ENCODE measurements around the gene JOSD1.
A peak's percentile ranks its signal among the peaks of the same experiment; 100 is the strongest.

The JOSD1 gene

DNA sequence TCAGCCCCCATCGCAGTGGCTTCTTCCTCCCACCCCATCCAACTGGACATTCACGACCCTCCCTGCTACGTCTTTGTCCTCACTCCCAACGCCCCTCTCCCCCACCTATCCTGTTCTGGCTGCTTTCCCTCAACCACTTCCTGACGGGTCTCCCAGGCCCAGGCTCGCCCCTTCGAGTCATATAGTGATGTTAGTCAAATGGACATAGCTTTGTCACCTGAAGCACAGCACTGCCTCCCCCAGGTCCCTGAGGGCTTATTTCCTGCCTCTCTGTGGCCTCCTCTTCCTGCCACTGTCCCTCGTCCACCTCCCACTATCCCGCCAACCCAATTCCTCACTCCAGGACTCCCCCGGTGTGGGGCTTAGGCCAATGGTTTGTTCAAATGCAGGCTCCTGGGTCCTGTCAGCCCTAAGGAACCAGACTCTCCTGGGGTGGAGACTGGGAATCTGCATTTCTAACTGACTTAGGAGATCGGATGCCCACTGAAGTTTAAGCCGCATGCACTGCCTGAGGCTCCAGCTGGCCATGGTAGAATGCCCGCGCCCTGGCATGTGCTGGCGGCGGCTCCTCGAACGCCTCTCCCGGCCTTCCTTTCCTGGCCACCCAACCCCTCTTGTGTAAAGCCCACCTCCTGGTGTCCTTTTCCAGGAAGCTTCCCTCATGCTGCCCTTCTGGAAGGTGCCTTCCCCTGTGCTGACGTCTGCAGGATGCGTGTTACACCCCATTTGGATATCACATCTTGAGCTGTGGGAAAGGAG lies 36.7 kb upstream of the JOSD1 start:
- DNase-seq (ENCODE audit: low read depth), result no peak
- H3K4me3 ChIP-seq (ENCODE audit: low read length), result no peak overlapping the region
- TF ChIP-seq, protein P1, sequence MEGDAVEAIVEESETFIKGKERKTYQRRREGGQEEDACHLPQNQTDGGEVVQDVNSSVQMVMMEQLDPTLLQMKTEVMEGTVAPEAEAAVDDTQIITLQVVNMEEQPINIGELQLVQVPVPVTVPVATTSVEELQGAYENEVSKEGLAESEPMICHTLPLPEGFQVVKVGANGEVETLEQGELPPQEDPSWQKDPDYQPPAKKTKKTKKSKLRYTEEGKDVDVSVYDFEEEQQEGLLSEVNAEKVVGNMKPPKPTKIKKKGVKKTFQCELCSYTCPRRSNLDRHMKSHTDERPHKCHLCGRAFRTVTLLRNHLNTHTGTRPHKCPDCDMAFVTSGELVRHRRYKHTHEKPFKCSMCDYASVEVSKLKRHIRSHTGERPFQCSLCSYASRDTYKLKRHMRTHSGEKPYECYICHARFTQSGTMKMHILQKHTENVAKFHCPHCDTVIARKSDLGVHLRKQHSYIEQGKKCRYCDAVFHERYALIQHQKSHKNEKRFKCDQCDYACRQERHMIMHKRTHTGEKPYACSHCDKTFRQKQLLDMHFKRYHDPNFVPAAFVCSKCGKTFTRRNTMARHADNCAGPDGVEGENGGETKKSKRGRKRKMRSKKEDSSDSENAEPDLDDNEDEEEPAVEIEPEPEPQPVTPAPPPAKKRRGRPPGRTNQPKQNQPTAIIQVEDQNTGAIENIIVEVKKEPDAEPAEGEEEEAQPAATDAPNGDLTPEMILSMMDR (conservative IDR thresholded peaks at IDR 0.05; ENCODE audit: low read depth, low read length), result no peak

DNA sequence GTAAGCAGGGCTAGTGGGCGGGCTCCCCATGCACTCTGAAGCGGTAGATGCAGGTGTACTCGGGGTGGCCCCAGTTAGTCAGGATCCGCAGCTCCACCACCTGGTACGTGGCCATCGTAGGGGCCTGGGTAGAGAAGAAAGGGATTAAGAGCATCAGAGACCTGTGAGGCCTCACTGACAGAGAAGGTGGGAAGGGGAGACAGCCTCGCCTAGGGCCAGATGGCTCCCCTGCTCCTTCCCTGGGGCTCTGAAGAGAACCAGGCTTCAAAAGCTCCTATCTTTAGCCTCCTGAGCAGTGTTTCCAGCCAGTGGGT lies 35.5 kb upstream of the JOSD1 start:
- TF ChIP-seq, protein P1 (conservative IDR thresholded peaks at IDR 0.05; ENCODE audit: low read depth, low read length), result no peak
- no peak for DNase-seq (ENCODE audit: low read depth)

DNA sequence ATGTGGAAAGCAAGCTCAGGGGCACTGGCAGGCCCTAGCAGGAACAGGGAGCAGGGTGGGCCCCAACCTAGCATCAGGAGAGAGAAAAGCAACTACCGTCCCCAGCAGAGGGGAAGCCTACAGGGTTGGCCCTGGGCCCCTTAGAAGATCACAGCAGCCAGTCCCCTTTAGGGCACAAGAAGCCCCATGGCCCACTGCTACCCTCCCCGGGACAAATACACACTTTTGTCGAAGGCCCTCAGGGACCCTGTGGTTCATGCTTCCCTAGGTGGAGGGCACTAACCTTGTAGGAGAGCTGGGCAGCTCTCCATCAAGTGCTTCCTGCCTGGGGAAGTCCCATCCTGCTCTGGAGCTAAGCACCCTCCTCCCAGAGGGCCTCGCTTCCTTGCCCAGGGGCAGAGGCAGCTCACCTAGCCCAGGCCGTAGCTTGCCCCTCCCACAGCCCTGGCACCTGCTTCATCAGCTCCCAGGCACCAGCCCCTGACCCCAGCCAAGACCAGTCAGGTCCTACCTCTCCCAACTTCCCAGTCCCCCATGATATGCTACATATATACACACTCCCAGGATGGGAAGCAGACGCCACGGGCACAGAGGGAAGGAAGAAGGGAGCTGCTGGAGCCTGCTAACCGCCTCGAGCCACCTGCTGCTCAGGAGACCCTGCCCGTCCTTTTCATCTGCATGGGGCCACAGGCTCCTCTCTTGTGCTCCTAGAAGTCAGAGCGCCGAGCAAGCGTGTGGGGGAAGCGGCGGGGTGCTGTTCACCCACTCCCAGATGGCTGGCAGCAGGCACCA lies 34.9 kb upstream of the JOSD1 start:
- TF ChIP-seq, protein P1 (conservative IDR thresholded peaks at IDR 0.05; ENCODE audit: low read depth, low read length), result no peak
- H3K4me3 ChIP-seq (ENCODE audit: low read length), result no peak overlapping the region
- no peak for DNase-seq (ENCODE audit: low read depth)

More for the DNA sequence above, 35.5 kb upstream of the JOSD1 start:
- no peak overlapping the region for H3K4me3 ChIP-seq (ENCODE audit: low read length)

DNA sequence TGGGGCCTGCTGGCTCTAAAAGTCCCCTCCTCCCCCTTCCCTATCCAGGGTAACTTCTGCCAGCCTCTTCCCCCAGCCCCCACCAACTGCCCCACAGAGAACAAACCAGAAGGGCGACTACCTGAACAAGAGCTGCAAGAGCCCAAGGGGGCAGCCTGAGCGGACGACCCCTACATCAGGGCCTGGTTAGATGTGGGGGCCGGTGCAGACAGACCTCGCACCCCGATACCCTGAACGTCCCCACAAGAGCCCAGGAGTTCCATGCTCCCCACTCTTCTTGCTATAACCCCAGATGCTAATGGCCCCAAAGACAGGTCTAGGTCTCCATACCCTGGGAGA lies 34.4 kb upstream of the JOSD1 start:
- TF ChIP-seq, protein P1 (conservative IDR thresholded peaks at IDR 0.05; ENCODE audit: low read depth, low read length), result no peak
- H3K4me3 ChIP-seq (ENCODE audit: low read length), result no peak overlapping the region

DNA sequence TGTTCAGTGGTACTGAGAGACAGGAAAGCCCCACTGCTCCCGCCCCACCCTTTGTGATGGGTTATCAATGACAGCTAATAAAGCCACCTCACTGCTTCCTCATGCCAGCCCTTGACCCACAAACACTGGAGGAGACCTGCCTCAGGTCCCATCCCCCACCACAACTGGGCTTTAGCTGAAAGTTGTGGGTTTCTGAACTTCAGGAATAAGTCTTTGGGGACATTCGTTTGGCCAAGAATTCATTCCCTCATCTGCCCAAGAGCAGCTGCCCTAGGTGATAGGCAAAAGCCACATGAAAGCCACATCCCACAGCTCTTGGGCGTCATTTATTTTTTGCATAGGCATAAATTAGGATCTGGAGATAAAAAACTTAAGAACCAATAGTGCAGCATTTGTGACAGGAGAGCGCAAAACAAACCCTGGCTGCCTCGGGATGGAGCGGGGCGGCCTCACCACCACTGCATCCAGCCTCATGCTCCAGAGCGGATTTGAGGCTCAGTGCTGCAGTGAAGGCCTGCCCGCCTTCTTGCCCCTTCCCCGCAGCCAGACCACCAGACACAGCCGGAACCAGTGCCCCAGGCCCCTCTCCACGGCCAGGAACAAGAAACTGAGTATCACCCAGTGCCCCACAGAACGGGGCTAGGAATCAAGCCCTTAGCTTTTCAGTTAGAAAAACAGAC lies 33.8 kb upstream of the JOSD1 start:
- TF ChIP-seq, protein P1 (conservative IDR thresholded peaks at IDR 0.05; ENCODE audit: low read depth, low read length), result no peak
- no peak for DNase-seq (ENCODE audit: low read depth)
- H3K4me3 ChIP-seq (ENCODE audit: low read length), result no peak overlapping the region

More for the DNA sequence above, 34.4 kb upstream of the JOSD1 start:
- DNase-seq (ENCODE audit: low read depth), result no peak

DNA sequence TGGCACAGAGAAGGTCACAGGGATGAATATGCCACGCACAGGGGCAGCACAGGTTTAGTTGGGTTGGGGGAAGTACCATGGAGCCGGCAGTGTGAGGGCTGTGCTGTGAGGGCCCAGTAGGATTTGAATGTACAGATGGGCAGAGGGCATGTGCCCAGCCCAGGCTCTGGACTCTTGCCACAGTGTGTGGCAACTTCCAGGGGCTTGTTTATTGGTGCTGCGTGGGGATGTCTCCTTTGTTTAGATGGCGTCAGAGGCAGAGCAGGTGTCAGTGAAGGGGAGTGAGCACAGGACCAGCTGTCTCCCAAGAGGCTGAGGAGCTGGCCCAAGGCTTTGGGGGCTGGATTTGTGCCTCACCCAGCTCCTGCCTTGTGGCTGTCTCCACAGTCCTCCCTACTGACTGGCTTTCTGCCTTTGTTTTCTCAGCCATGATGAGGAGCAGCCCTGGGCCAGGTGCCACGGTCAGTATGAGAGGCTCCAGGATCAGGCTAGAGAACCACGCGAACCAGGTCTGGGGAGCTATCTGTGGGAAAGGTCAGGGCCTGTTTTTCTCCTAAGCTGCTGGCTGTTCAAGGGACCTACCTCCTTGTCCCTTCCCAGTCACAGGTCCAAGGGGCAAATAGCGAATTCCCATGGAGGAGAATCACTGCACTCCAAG lies 33.1 kb upstream of the JOSD1 start:
- H3K4me3 ChIP-seq (ENCODE audit: low read length), result no peak overlapping the region
- TF ChIP-seq, protein P1 (conservative IDR thresholded peaks at IDR 0.05; ENCODE audit: low read depth, low read length), result no peak
- peak; percentile 90 for DNase-seq (ENCODE audit: low read depth)
